ENCODE results near the gene WDR49.
"Not testable (repeated sequence)": the region's sequence is repeated elsewhere in the genome, so short reads cannot be mapped to it uniquely, and the experiment has no call there.

WDR49 gene

GRCh38 chr3:167614196-167614595 lies 39.5 kb downstream of the WDR49 start:
- DNase-seq (ENCODE audit: low spot score): not testable (repeated sequence)

- no peak for DNase-seq (ENCODE audit: low spot score)
Measured at GRCh38 chr3:167611718-167612117, 42.0 kb downstream of the WDR49 start.

GRCh38 chr3:167609156-167609555 lies 44.6 kb downstream of the WDR49 start:
- DNase-seq (ENCODE audit: low spot score): no peak

GRCh38 chr3:167606836-167607235 lies 46.9 kb downstream of the WDR49 start:
- no peak for DNase-seq (ENCODE audit: low spot score)

GRCh38 chr3:167605871-167606270 lies 47.9 kb downstream of the WDR49 start:
- no peak for DNase-seq (ENCODE audit: low spot score)

GRCh38 chr3:167602041-167602440 lies 51.7 kb downstream of the WDR49 start:
- no peak for DNase-seq (ENCODE audit: low spot score)

GRCh38 chr3:167587651-167588050 lies 66.1 kb downstream of the WDR49 start:
- DNase-seq (ENCODE audit: low spot score): no peak

DNA sequence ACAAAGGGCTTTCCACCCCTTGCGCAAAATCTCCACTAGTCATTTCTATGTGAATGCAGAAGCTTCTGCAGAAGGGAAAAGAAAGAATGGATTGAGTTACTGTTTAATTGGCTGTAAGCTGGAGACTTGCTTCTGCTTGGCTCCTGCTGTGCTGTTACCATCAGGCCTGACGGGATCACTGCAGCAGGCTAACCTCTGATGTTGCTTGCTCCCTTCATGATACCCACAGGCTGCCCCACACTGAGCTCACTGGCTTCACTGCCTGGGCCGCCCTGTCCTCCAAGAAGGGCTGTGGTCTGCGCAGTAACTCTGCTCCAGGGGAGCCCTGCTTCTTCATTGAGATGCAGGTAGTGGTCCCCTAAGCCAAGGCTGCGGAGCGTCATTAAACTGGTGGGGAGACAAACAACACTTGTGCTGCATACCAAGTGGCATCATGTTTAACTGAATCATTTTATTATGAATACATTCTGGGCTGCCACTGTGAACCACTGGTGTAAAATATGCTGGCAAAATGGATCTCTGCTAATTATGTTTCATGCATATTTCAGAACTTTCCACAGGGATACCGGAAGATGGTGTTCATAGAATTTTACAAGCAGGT lies 78.6 kb downstream of the WDR49 start:
- peak; percentile 7 for DNase-seq (ENCODE audit: low spot score)

DNA sequence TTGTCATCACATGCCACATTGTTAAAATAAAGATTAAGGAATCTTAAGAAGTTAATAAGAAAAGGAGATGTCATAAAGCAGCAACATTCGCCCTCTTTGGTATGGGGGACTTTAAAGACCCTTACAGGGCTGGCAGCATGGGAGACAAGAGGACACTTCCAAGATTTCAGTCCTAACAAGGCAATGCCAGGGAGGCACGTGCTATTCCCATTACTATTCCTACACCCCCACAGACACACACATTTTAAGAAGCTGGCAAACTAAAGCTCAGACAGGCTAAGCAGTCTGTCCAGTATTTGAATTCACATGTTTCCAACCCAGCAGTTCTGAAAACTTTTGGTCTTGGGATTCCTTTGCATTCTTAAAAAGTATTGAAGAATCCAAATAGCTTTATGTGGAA lies 80.8 kb downstream of the WDR49 start:
- no peak for DNase-seq (ENCODE audit: low spot score)

DNA sequence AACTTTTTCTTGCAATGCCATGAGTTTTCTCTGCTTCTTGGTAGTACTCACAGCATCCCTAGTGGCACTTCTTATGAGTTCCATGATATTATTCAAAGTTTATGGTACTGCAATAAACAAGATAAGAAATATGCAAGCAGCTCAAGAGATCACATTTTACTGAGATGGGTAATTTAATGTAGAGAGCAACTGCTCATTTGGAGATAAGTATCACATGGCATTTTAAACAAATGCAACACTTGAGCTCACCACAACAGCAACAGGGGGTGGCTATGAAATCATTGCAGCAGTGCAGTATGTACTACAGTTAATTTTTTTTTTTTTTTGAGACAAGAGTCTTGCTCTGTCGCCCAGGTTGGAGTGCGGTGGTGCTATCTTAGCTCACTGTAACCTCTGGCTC lies 85.1 kb downstream of the WDR49 start:
- DNase-seq (ENCODE audit: low spot score): no peak

GRCh38 chr3:167565489-167565888 lies 88.3 kb downstream of the WDR49 start:
- DNase-seq (ENCODE audit: low spot score): no peak

DNA sequence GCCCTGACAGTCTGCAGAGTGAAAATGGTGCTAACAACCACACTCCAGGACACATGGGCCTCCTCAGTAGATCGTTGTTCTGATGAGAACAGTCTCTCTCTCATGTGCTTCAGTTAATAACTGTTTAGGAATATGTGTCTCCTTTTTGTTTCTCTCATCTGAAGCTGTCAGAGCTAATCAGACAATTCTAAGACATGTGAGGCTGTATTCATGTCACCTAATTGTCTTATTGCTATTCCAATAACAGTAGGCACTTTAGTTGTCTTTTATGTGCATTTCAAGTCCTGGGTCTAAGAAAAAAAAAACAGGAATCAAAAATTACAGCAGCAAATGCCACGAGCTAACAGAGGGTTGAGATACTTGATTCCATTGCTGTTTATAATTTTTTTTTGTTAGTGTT lies 89.1 kb downstream of the WDR49 start:
- DNase-seq (ENCODE audit: low spot score): no peak

GRCh38 chr3:167559924-167560323 lies 93.8 kb downstream of the WDR49 start:
- no peak for DNase-seq (ENCODE audit: low spot score)

- no peak for DNase-seq (ENCODE audit: low spot score)
Measured at GRCh38 chr3:167554898-167555297, 98.8 kb downstream of the WDR49 start.

DNA sequence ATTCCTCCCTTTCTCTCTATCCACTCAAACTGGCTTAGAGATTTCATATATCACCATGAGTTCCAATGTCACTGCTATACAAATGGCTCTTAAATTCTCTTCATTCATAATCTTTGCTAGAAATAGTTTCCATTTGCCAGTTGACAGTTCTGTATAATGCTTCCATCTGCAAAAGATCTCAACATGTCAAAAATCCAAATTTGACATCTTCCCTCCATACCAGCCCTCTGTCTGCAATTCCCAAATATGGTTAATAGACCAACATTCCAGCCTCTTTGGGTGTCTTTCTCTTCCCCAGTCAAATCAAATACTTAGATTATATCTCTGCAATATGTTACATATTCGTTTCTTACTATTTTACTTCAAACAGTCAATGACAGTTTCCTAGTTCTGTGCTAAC lies 115.7 kb downstream of the WDR49 start:
- DNase-seq (ENCODE audit: low spot score): no peak

GRCh38 chr3:167521006-167521355 lies 132.8 kb downstream of the WDR49 start:
- no peak for DNase-seq (ENCODE audit: low spot score)

- DNase-seq (ENCODE audit: low spot score): no peak
Measured at GRCh38 chr3:167520266-167521005, 133.3 kb downstream of the WDR49 start.

DNA sequence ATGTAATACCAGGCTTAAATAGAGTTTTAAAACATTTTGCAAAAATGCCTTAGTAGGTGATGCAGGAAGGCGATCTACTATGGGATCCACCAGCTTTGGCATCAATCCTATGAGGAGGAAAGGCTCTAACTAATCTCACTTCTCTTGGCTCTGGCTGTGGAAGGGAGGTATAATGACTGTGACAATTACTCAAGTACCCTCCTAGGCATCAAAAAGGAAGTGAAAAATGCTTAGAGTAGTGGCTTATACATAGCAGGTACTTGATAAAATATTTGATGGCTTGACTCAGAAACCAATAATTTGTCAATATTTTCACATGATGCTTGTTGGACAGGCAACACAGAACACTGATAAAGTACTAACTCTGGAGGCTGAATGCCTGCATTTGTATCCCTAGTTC lies 145.8 kb downstream of the WDR49 start:
- no peak for DNase-seq (ENCODE audit: low spot score)

GRCh38 chr3:167502401-167502800 lies 151.3 kb downstream of the WDR49 start:
- DNase-seq (ENCODE audit: low spot score): no peak

GRCh38 chr3:167501941-167502340 lies 151.8 kb downstream of the WDR49 start:
- no peak for DNase-seq (ENCODE audit: low spot score)

- no peak for DNase-seq (ENCODE audit: low spot score)
Measured at GRCh38 chr3:167497903-167498302, 155.8 kb downstream of the WDR49 start.

GRCh38 chr3:167493244-167493643 lies 160.5 kb downstream of the WDR49 start:
- DNase-seq (ENCODE audit: low spot score): no peak

DNA sequence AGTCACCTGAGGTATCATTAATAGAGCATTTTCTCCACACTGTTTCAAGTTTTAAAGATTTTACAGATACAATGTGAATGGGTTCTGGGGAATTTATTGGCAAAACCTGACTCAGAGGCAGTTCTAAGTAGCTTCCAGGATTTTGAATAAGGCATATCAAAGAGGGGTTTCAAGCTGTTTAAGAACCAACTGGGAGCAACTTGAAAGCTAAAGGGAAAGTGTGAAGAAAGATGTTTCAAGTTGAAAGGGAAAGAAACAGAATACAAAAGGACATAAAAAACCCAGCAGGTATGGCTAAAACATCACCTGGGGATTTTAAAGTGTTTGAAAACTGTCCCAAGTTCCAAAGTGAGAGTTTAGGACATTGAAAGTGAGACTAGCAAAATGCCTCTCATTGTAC lies 162.1 kb downstream of the WDR49 start:
- DNase-seq (ENCODE audit: low spot score): no peak

GRCh38 chr3:167489571-167489970 lies 164.2 kb downstream of the WDR49 start:
- no peak for DNase-seq (ENCODE audit: low spot score)

All from putamen (tissue), 1 donor.